ENCODE measurements around the gene CDA. TPM values are rescaled to one million over a fixed set of nuclear protein-coding genes. Genes with fewer than 3 reads are reported as not detected.

The CDA gene
- total RNA-seq, 1 experiment from 2014 or later: 6.5 TPM

DNA sequence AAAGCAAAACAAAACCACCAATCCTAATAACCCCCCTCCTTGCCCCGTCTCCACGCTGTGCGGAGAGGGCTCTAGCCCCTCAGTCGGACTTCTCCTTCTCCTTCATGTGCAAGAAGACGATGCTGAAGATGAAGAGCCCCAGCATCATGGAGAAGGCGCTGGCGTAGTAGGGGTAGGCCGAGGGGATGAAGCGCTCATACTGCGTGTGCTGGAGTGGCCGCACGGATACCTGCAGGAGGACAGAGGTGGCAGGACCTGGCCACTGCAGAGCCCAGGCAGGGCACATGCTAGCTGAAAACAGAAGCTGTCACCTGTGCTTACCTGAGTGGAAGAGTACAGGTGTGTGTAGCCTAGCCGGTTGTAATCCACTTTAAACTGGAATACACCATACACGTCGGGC is 63.4 kb downstream of the CDA start:
- no CpG with 5 or more reads among the region's 15 CpGs for WGBS (ENCODE audit: extremely low coverage, insufficient read length, low lambda C conversion rate)
- Histone ChIP-seq H3K18ac (ENCODE audit: insufficient read length, low read depth, low read length) (no peak overlapping the region), H3K4ac (ENCODE audit: low read depth, low read length) (no peak overlapping the region), H2AFZ (ENCODE audit: low read length) (no peak overlapping the region), H3K9me3 (ENCODE audit: control insufficient read depth, low read depth, low read length) (no peaks in the 10 kb centered on the region), H4K91ac (ENCODE audit: insufficient read length, low read depth, low read length) (no peak overlapping the region), H3K79me2 (ENCODE audit: insufficient read depth, low read length) (no peaks in the 10 kb centered on the region; the same call in 1 of the 2 replicates), H3K23me2 (ENCODE audit: insufficient read length, low read depth, low read length, poor library complexity, severe bottlenecking) (no peaks in the 10 kb centered on the region), H2BK12ac (ENCODE audit: insufficient read length, low read depth, low read length) (no peak overlapping the region), H2BK5ac (ENCODE audit: insufficient read length, low read length) (no peak overlapping the region), H3T11ph (ENCODE audit: low read length) (no peak overlapping the region), H3K27ac (ENCODE audit: insufficient read length, low read depth, low read length) (no peak overlapping the region), H2BK120ac (ENCODE audit: low read depth, low read length, poor library complexity, severe bottlenecking) (no peak overlapping the region), H4K8ac (replicated peaks; ENCODE audit: insufficient read length, low read depth, low read length) (no peak overlapping the region), H3K23ac (ENCODE audit: insufficient read length, low read depth, low read length) (no peak overlapping the region), H2AK5ac (ENCODE audit: insufficient read length, low read length) (no peak overlapping the region), H2BK15ac (ENCODE audit: low read depth, low read length) (no peak overlapping the region), H3K56ac (ENCODE audit: insufficient read length, low read depth, low read length) (no peak overlapping the region), H4K5ac (ENCODE audit: insufficient read length, low read depth, low read length) (no peak overlapping the region), H3K4me2 (ENCODE audit: insufficient read depth, insufficient read length, low read length) (no peak overlapping the region), H2BK20ac (ENCODE audit: low read depth, low read length, poor library complexity, severe bottlenecking) (no peak overlapping the region), H3K79me1 (ENCODE audit: insufficient read depth, low read depth, low read length, poor library complexity, severe bottlenecking) (no peaks in the 10 kb centered on the region), H4K20me1 (ENCODE audit: control insufficient read depth, insufficient read depth, insufficient read length) (no peaks in the 10 kb centered on the region), H3K9ac (ENCODE audit: extremely low read depth, insufficient read length, low read length) (no peak overlapping the region), H3K4me1 (ENCODE audit: insufficient read depth, low read length) (no peaks in the 10 kb centered on the region), H3K14ac (ENCODE audit: insufficient read depth, low read length) (no peak overlapping the region), H3K27me3 (ENCODE audit: insufficient read depth, low read length) (no peaks in the 10 kb centered on the region)
- Mint-ChIP-seq H3K27ac (no peak overlapping the region; a peak in 1 of 7 replicates), H3K36me3 (ENCODE audit: insufficient read depth in 1 of 3, low read depth in 3 of 3) (peaks cover 50 to 85% (median 81%) of the 10 kb centered on the region in 3 experiments; a peak in 6 of 7 replicates), H3K27me3 (ENCODE audit: low read depth) (no peaks in the 10 kb centered on the region; the same call in 1 of the 2 replicates), H3K9me3 (no peaks in the 10 kb centered on the region), H3K4me1 (no peaks in the 10 kb centered on the region), H3K4me3 (no peak overlapping the region)
- no peak for DNase-seq
- TF ChIP-seq, protein P1, sequence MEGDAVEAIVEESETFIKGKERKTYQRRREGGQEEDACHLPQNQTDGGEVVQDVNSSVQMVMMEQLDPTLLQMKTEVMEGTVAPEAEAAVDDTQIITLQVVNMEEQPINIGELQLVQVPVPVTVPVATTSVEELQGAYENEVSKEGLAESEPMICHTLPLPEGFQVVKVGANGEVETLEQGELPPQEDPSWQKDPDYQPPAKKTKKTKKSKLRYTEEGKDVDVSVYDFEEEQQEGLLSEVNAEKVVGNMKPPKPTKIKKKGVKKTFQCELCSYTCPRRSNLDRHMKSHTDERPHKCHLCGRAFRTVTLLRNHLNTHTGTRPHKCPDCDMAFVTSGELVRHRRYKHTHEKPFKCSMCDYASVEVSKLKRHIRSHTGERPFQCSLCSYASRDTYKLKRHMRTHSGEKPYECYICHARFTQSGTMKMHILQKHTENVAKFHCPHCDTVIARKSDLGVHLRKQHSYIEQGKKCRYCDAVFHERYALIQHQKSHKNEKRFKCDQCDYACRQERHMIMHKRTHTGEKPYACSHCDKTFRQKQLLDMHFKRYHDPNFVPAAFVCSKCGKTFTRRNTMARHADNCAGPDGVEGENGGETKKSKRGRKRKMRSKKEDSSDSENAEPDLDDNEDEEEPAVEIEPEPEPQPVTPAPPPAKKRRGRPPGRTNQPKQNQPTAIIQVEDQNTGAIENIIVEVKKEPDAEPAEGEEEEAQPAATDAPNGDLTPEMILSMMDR (conservative IDR thresholded peaks at IDR 0.05): no peak

Measured in H9 (cell line).